HG02623 (cell line): ENCODE data around the gene CYP1A2.
"Not testable (repeated sequence)": the region's sequence is repeated elsewhere in the genome, so short reads cannot be mapped to it uniquely, and the experiment has no call there.

Experiments used
- ATAC-seq: cut with Tn5 transposase; IDR thresholded peaks from one replicate; pipeline ENCODE4 v1.9.1; 2021; ENCODE audit warnings: moderate library complexity; ENCODE audit not compliant: unreplicated experiment

CYP1A2 gene, protein sequence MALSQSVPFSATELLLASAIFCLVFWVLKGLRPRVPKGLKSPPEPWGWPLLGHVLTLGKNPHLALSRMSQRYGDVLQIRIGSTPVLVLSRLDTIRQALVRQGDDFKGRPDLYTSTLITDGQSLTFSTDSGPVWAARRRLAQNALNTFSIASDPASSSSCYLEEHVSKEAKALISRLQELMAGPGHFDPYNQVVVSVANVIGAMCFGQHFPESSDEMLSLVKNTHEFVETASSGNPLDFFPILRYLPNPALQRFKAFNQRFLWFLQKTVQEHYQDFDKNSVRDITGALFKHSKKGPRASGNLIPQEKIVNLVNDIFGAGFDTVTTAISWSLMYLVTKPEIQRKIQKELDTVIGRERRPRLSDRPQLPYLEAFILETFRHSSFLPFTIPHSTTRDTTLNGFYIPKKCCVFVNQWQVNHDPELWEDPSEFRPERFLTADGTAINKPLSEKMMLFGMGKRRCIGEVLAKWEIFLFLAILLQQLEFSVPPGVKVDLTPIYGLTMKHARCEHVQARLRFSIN

DNA sequence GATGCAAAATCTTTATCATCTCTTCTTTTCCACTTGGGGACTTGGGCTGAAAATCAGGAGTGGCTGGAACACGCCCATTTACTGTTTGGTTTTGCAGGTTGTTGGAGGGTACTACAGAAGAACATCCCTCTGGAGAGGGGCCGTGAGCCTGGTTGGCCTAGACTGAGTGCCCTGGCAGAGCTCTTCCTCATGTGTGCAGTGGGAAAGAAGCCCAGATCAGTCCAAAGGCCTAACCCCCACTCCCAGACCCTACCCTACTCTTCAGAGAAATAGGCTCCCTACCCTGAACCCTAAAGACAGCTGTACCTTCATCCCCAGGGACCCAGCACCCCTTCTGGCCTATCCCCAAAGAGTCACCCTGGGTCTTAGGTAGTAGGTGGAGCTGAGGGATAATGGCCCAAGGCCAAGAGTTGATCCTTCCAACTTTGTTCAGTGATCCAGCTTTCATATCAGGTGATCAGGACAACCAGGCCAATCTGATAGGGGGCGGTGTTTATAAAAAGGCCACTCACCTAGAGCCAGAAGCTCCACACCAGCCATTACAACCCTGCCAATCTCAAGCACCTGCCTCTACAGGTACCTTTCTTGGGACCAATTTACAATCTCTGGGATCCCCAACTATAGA lies at the start of gene CYP1A2:
Gene CYP1A2 (plus strand): TSS at position 524 of the 625 bp plus-strand sequence. CDS start 894 bp downstream, outside the sequence.
- ATAC-seq = no peak

DNA sequence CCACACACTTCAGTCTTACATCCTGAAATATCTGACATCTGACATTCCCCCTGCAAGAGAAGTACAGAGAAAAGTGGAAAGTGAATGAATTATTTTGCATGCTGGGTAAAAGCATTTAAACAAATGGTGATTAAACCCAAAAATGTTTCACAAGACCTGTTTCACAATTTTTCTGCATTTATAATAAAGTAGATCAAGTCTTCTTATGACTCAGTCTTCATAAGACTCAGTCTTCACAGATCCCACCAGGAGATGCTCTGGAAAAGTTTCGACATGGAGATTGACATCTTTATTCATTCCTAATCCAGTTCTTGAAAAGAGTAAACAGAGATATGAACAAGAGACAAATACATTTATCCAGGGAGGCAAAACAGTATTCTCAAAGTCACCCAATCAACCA lies 39.6 kb upstream of the CYP1A2 start:
- no peak for ATAC-seq

DNA sequence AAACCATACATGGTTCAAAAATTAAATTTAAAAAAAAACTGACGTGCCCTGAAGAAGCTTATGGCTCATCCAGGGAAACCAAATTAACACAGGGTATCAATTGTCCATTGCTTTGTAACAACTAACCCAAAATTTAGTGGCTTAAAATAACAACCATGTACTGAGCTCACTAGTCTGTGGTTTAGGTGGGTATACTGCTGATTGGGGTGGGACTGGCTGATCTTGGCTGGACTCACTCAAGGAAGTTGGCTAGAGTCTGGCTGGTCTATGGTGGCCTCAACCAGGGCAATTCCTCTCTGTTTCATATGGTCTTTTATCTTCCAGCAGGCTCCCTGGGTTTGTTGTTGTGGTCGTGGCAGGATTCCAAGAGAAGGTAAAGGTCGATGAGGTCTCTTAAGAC lies 38.8 kb upstream of the CYP1A2 start:
- no peak for ATAC-seq

DNA sequence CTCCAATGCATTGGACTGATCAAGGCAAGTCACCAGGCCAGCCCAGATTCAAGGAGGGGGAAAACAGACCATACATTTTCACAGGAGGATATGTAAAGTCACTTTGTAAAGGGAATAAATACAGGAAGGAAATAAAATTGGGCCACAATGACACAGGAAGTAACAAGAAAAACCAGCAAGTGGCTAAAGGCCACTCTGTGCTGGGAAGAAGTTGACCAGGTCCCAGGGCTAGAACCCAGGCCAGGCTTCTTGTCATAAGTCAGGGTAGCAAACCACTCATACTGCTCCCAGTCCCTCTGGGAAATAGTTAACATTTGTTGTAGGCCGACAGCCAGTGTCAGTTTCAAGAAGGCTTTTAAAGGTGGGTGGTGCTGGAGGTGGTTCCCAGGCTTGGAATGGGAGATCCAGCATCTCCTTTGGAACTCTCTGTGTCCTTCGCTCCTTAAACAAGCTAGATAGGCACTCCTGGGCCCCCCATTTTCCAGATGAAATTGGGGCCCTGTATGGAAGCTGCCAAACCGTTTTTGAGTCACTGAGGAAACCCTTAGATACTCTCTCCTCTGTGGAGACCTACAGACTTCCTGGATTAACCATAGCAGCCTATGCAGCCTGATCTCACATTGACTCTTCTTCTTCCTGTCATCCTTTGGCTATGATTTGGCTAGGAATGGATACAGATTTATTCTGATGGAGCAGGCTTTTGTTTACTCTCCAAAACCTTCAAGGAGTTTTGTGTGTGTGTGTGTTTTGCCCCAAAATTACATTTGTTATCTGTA lies 38.1 kb upstream of the CYP1A2 start:
- ATAC-seq = no peak

DNA sequence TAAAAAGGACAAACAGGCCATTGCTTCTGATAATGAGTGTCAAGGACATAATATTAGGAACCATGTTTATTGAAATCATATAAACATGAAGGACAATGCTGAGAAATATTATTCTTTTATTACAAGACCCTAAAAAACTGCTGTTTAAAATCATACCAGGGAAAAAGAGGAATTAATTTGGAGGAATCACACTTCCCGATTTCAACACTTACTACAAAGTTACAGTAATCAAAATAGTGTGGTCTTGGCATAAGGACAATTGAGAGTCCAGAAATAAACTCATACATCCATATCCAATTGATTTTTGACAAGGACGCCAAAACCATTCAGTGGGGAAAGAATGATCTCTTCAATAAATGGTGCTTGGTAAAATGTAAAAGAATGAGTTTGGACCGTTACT lies 36.3 kb upstream of the CYP1A2 start:
- ATAC-seq = no peak

DNA sequence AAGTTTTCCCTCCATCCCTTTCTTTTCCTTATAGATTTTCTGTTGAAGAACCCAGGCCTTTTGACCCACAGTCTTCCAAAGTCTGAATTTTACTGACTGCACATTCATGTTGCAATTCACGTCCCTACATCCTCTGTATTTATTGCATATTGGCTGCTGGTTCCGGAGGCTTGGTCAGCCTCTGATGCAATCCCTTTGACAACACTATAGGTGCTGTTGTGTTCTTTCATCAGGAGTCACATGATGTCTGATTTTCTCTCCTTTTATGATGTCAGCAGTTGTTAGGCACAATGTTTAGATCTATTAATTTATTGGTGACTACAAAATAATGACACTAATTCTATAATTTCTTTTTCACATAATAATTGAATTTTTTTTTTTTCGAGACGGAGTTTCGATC lies 32.0 kb upstream of the CYP1A2 start:
- ATAC-seq = no peak

DNA sequence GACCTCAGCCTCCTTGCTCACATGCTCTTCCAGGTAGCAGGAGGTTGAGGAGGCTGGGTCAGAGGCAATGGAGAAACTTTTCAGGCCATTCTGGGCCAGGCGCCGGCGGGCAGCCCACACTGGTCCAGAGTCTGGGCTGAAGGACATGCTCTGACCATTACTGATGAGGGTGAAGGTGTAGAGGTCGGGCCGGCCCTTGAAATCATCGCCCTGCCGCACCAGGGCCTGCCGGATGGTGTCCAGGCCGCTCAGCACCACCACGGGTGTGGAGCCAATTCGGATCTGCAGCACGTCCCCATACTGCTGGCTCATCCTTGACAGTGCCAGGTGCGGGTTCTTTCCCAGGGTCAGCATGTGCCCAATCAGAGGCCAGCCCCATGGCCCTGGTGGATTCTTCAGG lies 26.1 kb upstream of the CYP1A2 start:
- ATAC-seq = no peak

DNA sequence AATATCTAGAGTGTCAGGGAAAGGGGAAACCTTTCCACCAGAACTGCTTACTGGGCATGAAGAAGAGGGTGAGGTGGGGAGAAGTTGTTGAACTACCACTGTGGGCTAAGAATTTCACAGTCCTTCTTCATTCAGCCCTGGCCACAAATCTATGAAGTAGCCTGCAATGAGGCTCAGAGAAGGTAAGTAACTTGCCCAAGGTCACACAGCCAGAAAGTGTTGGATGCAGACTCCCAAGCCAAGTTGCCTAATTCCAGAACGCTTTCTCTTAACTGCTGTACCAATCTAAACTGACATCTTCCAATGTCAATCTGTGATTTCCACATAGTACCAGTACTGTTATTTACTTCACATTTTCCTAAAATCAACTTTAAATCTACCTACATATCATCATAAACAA lies 25.5 kb upstream of the CYP1A2 start:
- ATAC-seq = no peak

DNA sequence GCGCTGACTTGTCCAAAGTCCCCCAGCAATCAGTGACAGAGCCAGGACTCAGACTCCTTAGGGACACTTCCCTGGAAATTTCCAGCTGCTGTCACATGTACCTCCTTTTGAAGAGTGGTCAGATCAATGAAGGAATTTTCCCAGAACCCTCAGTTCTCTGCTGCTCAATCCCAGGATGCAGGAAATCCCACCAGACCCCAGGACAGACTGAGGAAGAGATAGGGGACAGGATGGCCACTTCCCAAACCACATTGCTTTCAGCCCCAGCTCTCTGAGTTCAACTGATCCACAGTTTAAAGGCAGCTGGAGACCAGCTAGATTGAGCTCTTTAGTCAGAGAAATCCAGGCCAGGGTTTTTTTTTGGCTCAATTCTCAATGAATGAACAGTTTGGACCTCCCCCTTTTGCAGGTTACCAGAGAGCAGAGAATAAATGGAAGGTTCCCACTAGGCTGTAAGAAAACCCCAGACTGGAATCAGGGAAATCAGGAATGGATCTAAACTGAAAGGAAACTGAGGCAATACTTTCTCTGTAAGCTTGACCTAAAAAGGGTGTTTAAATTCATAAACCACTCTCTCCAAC lies 24.8 kb upstream of the CYP1A2 start:
- no peak for ATAC-seq

DNA sequence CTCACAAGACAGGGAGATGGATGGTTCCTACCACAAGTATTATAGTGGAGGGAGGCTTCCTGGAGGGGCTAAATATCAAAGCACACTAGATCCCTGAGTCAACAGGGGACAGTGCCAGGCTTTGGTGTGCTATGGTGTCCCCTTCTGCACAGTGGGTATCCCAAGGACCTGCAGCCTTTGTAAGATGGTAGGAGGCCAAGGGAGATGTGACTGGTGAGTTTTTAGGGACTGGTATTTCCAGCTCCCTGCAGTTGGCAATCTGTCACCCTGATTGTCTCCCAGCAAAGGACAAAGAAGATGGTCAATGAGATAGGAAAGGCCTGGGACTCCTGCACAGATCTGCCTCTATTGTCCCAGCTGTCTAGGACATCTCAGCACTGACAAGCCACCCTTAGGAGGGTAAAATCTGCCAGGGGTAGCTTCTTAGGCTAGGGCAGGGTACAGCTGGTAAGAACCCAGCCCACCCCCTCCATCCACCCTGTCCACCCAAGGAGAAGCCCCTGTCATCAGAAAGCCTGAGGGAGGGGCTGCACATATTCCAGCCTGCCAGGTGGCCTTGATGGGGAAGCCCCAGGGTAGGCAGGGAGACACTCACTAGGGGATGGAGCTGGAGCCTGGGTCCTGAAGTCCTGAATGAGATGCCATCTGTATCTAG lies 23.9 kb upstream of the CYP1A2 start:
- no peak for ATAC-seq

DNA sequence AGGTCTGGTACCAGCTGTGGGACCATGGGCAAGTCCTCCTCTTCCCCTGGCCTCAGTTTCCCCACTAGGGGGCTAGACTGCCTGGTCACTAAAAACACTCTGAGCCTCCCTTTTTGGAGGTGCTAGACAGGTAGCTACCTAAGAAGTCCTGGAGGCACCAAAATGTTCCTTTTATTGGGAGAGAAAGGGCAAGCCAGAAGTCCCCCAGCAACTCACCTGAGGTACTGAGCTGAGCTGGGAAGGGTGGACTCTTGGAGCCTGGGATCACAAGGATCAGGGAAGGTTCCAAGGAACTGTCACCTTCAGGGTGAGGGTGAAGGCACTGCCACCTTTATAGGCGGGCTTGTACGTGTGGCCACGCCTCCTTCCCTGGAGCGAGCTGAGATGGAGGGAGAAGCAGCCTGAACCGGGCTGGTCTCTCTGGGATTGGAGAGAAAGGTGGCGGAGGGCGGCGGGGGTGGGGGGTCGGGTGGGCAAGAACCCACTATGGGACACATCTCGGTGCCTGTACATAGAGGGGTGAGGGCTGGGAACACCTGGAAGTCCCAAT lies 23.3 kb upstream of the CYP1A2 start, which contains the start of gene CYP1A1:
Gene CYP1A1 (minus strand): TSS at position 304 of the 550 bp plus-strand sequence. CDS start 2,431 bp downstream, outside the sequence.
- no peak for ATAC-seq

DNA sequence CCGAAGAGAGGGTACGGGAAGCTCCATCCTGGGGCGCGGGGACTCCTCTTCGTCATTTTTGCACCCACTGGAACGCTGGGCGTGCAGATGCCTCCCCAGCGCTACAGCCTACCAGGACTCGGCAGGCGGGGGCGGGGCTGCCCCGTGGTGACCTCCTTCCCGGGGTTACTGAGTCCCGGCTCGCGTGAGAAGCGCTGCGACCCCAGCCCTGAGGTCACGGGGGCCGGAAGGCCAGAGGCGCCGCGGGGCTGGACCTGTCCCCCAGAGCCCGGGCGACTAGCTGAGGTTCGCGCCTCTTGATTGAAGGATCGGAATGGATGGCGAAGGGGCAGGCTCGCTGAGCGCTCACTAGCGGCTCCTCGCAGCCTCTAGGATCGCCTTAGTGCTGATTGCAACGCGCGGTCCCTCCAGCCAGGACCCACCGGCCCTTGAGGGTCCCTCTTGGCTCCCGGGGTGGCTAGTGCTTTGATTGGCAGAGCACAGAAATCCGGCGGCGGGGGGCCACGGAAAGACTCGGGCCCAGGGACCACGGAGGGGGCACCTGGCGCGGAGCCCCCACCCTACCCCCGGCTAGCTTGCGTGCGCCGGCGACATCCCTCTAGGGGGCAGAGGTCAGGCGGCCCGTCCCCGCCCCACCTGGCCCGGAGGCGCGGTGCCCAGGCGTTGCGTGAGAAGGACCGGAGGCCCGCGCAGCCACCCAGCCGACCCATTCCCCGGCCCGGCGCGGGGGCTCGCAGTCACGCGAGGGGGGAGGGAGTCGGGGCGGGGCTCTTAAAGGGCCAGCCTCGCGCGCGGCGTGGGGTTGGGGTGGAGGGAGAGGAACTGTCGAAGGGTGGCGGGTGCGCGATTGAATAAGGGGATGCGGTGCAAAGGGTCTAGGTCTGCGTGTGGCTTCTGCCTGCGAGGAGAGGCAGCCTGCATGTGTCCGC lies 22.5 kb upstream of the CYP1A2 start:
- ATAC-seq = no peak

DNA sequence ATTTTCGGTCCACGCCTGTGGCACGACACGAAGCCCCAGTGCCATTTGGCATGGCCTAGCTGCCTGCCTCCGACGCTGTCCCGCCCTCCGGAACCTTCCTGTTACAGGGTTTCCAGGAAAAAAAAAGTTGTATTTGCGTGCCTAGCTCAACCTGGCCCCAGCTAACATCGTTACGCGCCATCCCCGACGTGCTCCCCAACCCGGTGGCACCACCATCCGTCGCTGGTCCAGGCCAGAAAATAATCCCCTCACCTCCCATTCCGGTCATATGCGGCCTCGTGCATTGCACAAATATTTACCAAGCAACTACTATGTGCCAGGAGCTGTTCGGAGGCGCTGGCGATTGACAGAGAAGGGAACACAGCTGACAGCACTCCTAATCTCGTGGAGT lies 21.9 kb upstream of the CYP1A2 start:
- no peak for ATAC-seq

DNA sequence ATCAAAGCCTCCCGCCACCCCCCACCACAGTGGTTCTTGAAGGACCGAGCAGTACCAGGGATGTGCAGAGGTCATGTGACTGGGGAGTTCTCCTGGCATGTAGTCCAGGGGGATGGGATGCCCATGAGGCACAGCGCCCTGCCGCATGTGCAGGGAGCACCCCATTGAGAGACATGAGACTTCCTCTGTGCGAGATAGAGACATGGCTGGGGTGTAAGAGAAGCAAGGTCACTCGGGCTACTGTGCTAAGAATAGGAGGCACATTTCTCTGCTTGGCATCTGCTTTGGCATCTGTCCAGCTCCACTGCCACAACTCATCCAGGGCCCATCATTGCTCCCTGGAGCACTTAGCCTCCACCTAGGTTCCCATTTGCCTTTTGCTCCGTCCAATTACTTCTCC lies 20.9 kb upstream of the CYP1A2 start:
- no peak for ATAC-seq

DNA sequence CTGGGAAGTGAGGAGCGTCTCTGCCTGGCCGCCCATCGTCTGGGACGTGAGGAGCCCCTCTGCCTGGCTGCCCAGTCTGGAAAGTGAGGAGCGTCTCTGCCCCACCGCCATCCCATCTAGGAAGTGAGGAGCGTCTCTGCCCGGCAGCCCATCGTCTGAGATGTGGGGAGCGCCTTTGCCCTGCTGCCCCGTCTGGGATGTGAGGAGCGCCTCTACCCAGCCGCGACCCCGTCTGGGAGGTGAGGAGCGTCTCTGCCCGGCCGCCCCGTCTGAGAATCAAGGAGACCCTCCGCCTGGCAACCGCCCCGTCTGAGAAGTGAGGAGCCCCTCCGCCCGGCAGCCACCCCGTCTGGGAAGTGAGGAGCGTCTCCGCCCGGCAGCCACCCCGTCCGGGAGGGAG lies 19.9 kb upstream of the CYP1A2 start:
- not testable (repeated sequence) for ATAC-seq

DNA sequence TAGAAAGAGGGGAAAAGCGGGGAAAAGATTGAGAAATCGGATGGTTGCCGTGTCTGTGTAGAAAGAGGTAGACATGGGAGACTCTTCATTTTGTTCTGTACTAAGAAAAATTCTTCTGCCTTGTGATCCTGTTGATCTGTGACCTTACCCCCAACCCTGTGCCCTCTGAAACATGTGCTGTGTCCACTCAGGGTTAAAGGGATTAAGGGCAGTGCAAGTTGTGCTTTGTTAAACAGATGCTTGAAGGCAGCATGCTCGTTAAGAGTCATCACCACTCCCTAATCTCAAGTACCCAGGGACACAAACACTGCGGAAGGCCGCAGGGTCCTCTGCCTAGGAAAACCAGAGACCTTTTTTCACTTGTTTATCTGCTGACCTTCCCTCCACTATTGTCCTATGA lies 19.3 kb upstream of the CYP1A2 start:
- ATAC-seq = not testable (repeated sequence)

DNA sequence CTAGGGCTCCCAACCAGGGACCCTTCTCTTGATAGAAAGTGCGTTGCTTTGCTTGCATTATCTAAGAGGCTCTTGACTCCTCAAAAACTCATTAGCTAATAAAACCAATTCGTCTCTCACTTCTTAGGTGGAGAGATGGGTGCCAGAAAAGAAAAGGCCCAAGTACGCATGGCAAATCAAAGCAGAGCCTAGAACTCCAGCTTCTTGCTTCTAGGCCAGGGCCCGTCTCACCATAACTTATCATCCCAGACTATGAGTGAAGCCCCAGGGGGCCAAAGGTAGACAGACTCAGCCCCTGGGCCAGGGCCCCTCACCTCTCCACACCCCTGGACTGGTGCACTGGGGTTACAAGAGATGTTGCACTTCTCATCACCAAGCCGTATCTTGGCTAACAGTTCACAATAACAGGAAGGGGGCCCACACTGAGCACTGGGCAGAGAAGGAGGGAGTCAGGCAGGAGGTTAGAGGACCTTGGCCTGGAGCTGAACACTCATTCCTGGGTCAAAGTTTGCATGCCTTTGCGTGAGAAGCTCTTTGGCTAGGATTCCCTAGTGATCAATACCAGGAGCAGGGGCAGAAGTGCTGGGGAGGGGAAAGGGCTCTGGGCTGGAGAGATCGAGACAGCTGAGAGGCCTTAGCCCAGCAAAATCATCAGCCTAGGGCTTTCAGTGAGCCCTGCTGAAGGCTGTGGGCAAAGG lies 17.9 kb upstream of the CYP1A2 start:
- no peak for ATAC-seq

DNA sequence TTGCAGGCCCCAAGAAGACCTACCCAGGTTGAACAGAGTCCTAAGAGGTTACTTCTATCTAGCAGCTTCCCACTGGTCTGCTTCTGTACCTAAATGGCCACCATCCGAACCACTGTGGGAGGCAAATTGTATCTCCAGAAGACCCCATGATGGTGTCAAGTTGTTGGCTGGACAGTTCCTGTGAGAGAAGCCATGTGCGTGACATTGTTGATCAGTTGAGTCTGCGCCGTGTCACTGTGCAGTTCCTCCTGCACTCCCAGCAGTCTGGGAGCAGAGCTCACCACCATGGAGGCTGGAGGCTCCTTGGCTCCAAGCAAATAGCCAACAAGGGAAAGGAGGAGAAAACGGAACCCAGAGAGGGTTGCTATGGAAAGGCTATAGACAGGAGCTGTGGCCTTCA lies 15.8 kb upstream of the CYP1A2 start:
- ATAC-seq = no peak

DNA sequence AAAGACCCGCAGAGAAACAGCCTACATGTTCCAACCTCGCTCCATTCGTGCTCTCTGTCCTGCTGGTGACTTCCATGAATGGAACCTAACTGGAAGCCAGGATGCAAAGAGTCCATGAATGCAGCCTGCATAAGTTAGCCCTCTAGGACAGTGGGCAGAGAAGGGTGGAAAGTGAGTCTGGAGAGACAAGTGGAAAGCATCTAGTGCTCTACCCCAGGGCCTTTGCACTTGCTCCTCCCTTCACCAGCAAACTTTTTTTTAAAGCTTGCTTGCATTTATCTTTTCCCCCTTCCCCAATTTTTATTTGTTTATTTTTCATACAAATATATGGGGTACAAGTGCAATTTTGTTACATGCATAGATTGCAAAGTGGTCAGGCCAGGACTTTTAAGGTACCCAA lies 15.4 kb upstream of the CYP1A2 start:
- ATAC-seq = no peak
